CD4-positive, alpha-beta T cell treated with Interleukin-10 for 1 hour (primary cell): Measurements from ENCODE around the gene INTS1.

Experiments
- DNase-seq: peaks from one replicate; pipeline ENCODE4 v3.0.0-alpha.2; 2020

The INTS1 gene

GRCh38 chr7:1542841-1543747 is 38.9 kb upstream of the INTS1 start:
- DNase-seq, result no peak

GRCh38 chr7:1542329-1542728 is 38.1 kb upstream of the INTS1 start:
- no peak for DNase-seq

- DNase-seq, result no peak
Observed at GRCh38 chr7:1541431-1542162, 37.4 kb upstream of the INTS1 start.

GRCh38 chr7:1540776-1541271 is 36.6 kb upstream of the INTS1 start:
- no peak for DNase-seq

GRCh38 chr7:1539882-1540775 is 35.9 kb upstream of the INTS1 start:
- DNase-seq, result no peak

- no peak for DNase-seq
Observed at GRCh38 chr7:1539181-1539881, 35.1 kb upstream of the INTS1 start.

- DNase-seq, result no peak
Observed at GRCh38 chr7:1538544-1539180, 34.5 kb upstream of the INTS1 start.

- no peak for DNase-seq
Observed at GRCh38 chr7:1537535-1538412, 33.6 kb upstream of the INTS1 start.

- DNase-seq, result no peak
Observed at GRCh38 chr7:1536743-1537534, 32.8 kb upstream of the INTS1 start.

- no peak for DNase-seq
Observed at GRCh38 chr7:1536455-1536742, 32.2 kb upstream of the INTS1 start.

GRCh38 chr7:1535701-1536454 is 31.7 kb upstream of the INTS1 start:
- DNase-seq, result no peak

GRCh38 chr7:1535100-1535458 is 30.9 kb upstream of the INTS1 start:
- no peak for DNase-seq

GRCh38 chr7:1534330-1535099 is 30.3 kb upstream of the INTS1 start:
- DNase-seq, result no peak

- DNase-seq, result no peak
Observed at GRCh38 chr7:1533547-1534329, 29.5 kb upstream of the INTS1 start.

GRCh38 chr7:1533255-1533546 is 29.0 kb upstream of the INTS1 start:
- DNase-seq, result no peak

- peak; percentile 61 for DNase-seq
Observed at GRCh38 chr7:1532456-1533254, 28.5 kb upstream of the INTS1 start.

GRCh38 chr7:1531979-1532455 is 27.8 kb upstream of the INTS1 start:
- DNase-seq, result peak; percentile 31
